ENCODE results near the gene FARSA. TPM values are rescaled to one million over a fixed set of nuclear protein-coding genes. Genes with fewer than 3 reads are reported as not detected.

Gene FARSA
- total RNA-seq, 2 experiments from 2014 or later: 183 to 188 TPM

GRCh38 chr19:12885749-12886650, 47.5 kb downstream of the FARSA start:
- CTCF ChIA-PET: interaction anchor here (0.9 to 4.2 kb wide), 19 partner anchors 9 to 217 kb away, joined by 3 to 35 read pairs (median 5); partner anchors contain the start of genes FARSA and SYCE2
- POLR2A ChIA-PET: interaction anchor here (0.6 to 1.8 kb wide), 9 partner anchors 13 to 204 kb away, joined by 3 to 9 read pairs (median 5); partner anchors contain the start of gene FARSA

- ChIA-PET CTCF (interaction anchor here (0.6 to 4.2 kb wide), 25 partner anchors 9 to 297 kb away, joined by 3 to 35 read pairs (median 5); partner anchors contain the start of genes FARSA, GADD45GIP1 and SYCE2), POLR2A (interaction anchor here (0.6 to 1.8 kb wide), 10 partner anchors 13 to 203 kb away, joined by 3 to 9 read pairs (median 4); partner anchors contain the start of gene FARSA)
Observed at GRCh38 chr19:12884926-12885748, 48.4 kb downstream of the FARSA start.

GRCh38 chr19:12884627-12884925, 48.9 kb downstream of the FARSA start:
- ChIA-PET CTCF (interaction anchor here (0.6 to 4.2 kb wide), 21 partner anchors 8 to 298 kb away, joined by 3 to 35 read pairs (median 5); partner anchors contain the start of genes FARSA, GADD45GIP1 and SYCE2), POLR2A (interaction anchor here (0.7 to 1.8 kb wide), 6 partner anchors 38 to 202 kb away, joined by 3 to 7 read pairs (median 4); partner anchors contain the start of gene FARSA)

DNA sequence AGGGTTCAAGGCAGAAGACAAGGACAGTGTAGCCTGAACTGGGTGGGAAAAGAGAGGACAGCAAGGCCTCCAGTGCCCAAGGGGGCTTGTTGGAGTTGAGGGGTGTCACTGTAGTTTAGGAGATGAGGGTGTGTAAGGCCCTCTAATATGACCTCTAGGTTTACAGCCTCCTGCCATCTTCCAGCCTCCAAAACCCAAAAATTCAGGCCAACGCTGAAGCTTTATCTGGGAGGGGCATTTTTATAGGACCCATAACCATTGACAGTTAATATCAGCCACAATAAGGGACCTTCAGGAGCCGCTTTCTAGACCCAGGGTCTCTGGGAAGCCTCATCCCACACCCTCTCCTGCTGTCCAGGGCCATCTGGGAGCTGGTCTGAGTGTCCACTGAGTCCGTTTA, 49.3 kb downstream of the FARSA start:
- ChIA-PET POLR2A (interaction anchor here (1.6 to 1.8 kb wide), 2 partner anchors 48 to 49 kb away, joined by 5 to 7 read pairs; partner anchors contain the start of gene FARSA), CTCF (interaction anchor here (0.9 to 4.2 kb wide), 9 partner anchors 11 to 124 kb away, joined by 3 to 35 read pairs (median 5); partner anchors contain the start of genes GADD45GIP1 and SYCE2)

- ChIA-PET POLR2A (interaction anchor here (0.7 to 0.8 kb wide), 2 partner anchors 9 to 148 kb away, joined by 3 to 4 read pairs; partner anchors contain the start of genes GCDH and TRIR), CTCF (interaction anchor here (1.5 to 2.4 kb wide), 3 partner anchors 83 to 211 kb away, joined by 4 to 13 read pairs (median 5); no protein-coding TSS in a partner anchor)
Observed at GRCh38 chr19:12882589-12882988, 50.9 kb downstream of the FARSA start.

- POLR2A ChIA-PET: interaction anchor here (0.7 to 1.1 kb wide), 4 partner anchors 9 to 57 kb away, joined by 3 read pairs; partner anchors contain the start of genes CALR and GCDH
- CTCF ChIA-PET: interaction anchor here (0.7 to 2.4 kb wide), 6 partner anchors 10 to 213 kb away, joined by 3 to 13 read pairs (median 6); partner anchors contain the start of gene GCDH
Observed at GRCh38 chr19:12881172-12881808, 52.2 kb downstream of the FARSA start, which contains the start of gene DNASE2. Gene DNASE2 (minus strand): TSS chr19:12881449. CDS start chr19:12881375, 74 bp downstream.

GRCh38 chr19:12880551-12881171, 52.9 kb downstream of the FARSA start:
- POLR2A ChIA-PET: interaction anchor here (1.0 to 1.1 kb wide), 2 partner anchors 33 to 57 kb away, joined by 3 read pairs; partner anchors contain the start of gene CALR
- CTCF ChIA-PET: interaction anchor here (0.7 to 2.4 kb wide), 5 partner anchors 10 to 85 kb away, joined by 3 to 13 read pairs (median 7); partner anchors contain the start of gene GCDH

DNA sequence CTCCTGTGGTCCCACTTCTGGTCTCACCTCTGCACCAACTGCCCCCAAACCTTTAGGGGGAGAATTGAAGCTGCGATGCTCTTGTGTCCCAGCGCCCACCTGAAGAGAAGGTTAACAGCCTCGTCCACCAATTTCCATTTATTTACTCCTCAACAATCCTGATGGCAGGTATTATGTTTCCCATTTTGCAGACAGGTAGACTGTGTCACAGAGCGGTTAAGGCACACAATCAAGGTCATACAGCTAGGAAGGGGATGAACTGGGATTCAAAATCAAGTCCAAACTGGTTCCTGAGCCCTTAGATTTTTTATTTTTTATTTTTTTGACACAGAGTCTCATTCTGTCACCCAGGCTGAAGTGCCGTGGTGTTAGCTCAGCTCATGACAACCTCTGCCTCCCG, 58.4 kb downstream of the FARSA start:
- ChIA-PET POLR2A (no interaction called here), CTCF (interaction anchor here (1.8 to 2.7 kb wide), 2 partner anchors 10 to 28 kb away, joined by 5 to 15 read pairs; no protein-coding TSS in a partner anchor)

DNA sequence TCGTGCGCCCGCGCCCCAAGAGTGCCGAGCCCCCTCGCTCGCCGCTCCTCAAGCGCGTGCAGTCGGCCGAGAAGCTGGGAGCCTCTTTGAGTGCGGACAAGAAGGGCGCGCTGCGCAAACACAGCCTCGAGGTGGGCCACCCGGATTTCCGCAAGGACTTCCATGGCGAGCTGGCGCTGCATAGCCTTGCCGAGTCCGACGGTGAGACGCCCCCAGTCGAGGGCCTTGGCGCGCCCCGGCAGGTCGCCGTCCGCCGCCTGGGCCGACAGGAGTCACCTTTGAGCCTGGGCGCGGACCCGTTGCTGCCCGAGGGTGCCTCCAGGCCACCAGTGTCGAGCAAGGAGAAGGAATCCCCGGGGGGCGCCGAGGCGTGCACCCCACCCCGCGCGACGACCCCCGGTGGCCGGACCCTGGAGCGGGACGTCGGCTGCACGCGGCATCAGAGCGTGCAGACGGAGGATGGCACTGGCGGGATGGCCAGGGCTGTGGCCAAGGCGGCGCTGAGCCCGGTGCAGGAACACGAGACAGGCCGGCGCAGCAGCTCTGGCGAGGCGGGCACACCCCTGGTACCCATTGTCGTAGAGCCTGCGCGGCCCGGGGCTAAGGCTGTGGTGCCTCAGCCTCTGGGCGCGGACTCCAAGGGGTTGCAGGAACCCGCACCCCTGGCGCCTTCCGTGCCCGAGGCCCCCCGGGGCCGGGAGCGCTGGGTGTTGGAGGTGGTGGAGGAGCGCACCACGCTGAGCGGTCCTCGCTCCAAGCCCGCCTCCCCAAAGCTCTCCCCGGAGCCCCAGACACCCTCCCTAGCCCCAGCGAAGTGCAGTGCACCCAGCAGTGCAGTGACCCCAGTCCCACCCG, 59.4 kb downstream of the FARSA start:
- ChIA-PET POLR2A (no interaction called here), CTCF (interaction anchor here (1.5 to 2.7 kb wide), 4 partner anchors 11 to 91 kb away, joined by 4 to 15 read pairs (median 5); partner anchors contain the start of gene GCDH)

- ChIA-PET CTCF (interaction anchor here (0.7 to 2.7 kb wide), 8 partner anchors 9 to 107 kb away, joined by 3 to 15 read pairs (median 4); partner anchors contain the start of gene GCDH), POLR2A (interaction anchor here (0.5 to 0.7 kb wide), 4 partner anchors 8 to 80 kb away, joined by 3 to 10 read pairs (median 8); partner anchors contain the start of gene DNASE2)
Observed at GRCh38 chr19:12872941-12873890, 60.3 kb downstream of the FARSA start.

Other genes with a start within 250 kb of the FARSA start
- not detected for gene GNG14, start 245.7 kb downstream of the FARSA start, total RNA-seq
- 10 to 100 TPM; 10.2 to 10.5 TPM for gene FBXW9, start 237.1 kb downstream of the FARSA start, total RNA-seq
- 100 to 1,000 TPM; 145 to 148 TPM for gene TNPO2, start 209.8 kb downstream of the FARSA start, total RNA-seq
- gene TRIR, start 199.0 kb downstream of the FARSA start, total RNA-seq: 100 to 1,000 TPM; 225 to 233 TPM
- 10 to 100 TPM; 90.8 to 91.0 TPM for gene GET3, start 196.2 kb downstream of the FARSA start, total RNA-seq
- not detected for gene BEST2, start 181.9 kb downstream of the FARSA start, total RNA-seq
- gene HOOK2, start 158.2 kb downstream of the FARSA start, total RNA-seq: 10 to 100 TPM; 12.9 to 13.1 TPM
- 100 to 1,000 TPM; 262 TPM for gene JUNB, start 142.2 kb downstream of the FARSA start, total RNA-seq
- 100 to 1,000 TPM; 204 to 208 TPM for gene PRDX2, start 131.9 kb downstream of the FARSA start, total RNA-seq
- 10 to 100 TPM; 29.1 to 29.9 TPM for gene THSD8, start 131.6 kb downstream of the FARSA start, total RNA-seq
- 10 to 100 TPM; 58.3 to 60.7 TPM for gene RNASEH2A, start 127.1 kb downstream of the FARSA start, total RNA-seq
- gene RTBDN, start 99.1 kb downstream of the FARSA start, total RNA-seq: not detected
- under 1 TPM; 0.59 to 0.92 TPM for gene MAST1, start 95.2 kb downstream of the FARSA start, total RNA-seq
- gene DNASE2, start 52.3 kb downstream of the FARSA start, total RNA-seq: 10 to 100 TPM; 20.5 to 23.1 TPM
- under 1 TPM; 0.69 to 0.84 TPM for gene KLF1, start 46.5 kb downstream of the FARSA start, total RNA-seq
- gene GCDH, start 42.6 kb downstream of the FARSA start, total RNA-seq: 10 to 100 TPM; 55.2 to 57.2 TPM
- 1 to 10 TPM; 1.1 to 1.5 TPM for gene SYCE2, start 14.4 kb downstream of the FARSA start, total RNA-seq
- 100 to 1,000 TPM; 805 to 809 TPM for gene CALR, start 4.9 kb upstream of the FARSA start, total RNA-seq
- gene RAD23A, start 12.2 kb upstream of the FARSA start, total RNA-seq: 100 to 1,000 TPM; 216 to 220 TPM
- gene GADD45GIP1, start 23.5 kb upstream of the FARSA start, total RNA-seq: 10 to 100 TPM; 38.9 to 40.8 TPM
- not detected for gene DAND5, start 35.9 kb upstream of the FARSA start, total RNA-seq
- 1 to 10 TPM; 2.2 to 3.5 TPM for gene NFIX, start 61.8 kb upstream of the FARSA start, total RNA-seq
- 1 to 10 TPM; 1.8 to 2.8 TPM for gene LYL1, start 169.1 kb upstream of the FARSA start, total RNA-seq
- gene TRMT1, start 183.0 kb upstream of the FARSA start, total RNA-seq: 100 to 1,000 TPM; 130 to 134 TPM
- 100 to 1,000 TPM; 116 to 119 TPM for gene NACC1, start 184.6 kb upstream of the FARSA start, total RNA-seq
- 10 to 100 TPM; 62.8 to 69.0 TPM for gene STX10, start 216.7 kb upstream of the FARSA start, total RNA-seq
- 100 to 1,000 TPM; 117 to 118 TPM for gene IER2, start 216.7 kb upstream of the FARSA start, total RNA-seq